ENCODE results near the gene TIFAB. TPM values are rescaled to one million over a fixed set of nuclear protein-coding genes. Genes with fewer than 3 reads are reported as not detected.

Gene TIFAB
- polyA plus RNA-seq, 2 donors, result 0.02 to 0.18 TPM

DNA sequence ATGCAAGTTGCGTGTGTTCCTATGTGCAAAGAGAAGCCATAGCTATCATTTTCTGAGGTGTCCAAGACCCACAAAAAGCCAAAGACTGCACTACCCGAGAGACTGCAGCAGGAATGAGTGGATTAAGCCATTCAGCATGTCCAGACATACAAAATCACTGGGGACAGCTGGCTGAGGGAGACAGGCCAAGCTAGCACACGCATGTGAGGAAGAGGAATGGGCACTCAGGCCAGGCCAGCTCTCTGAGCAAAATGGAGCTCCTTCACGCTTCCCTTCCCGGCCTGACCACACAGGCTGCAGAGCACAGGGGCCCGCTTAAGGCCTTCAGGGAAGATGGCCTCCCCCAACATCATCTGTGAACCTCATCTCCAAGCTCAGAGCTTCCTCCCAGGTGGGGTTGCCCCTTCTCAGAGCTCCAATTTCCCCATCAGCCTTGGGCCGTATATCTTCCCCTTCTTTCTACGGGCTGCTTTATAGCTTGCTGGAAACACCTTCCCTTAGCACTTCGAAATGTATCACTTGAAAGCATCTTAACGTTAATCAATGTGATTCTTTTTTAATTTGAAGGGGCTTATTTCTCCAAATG is 13.4 kb downstream of the TIFAB start:
- 77 to 83% methylated on average over 10 of the region's 10 CpGs for WGBS, 2 donors
- Histone ChIP-seq H3K27me3 (ENCODE audit: control insufficient read depth in 1 of 2, insufficient read depth in 2 of 2, low read length in 2 of 2) (peaks cover 0 to 2% of the 10 kb centered on the region in 2 donors), H3K4me1 (ENCODE audit: control insufficient read depth in 2 of 2, insufficient read depth in 2 of 2, low read length in 1 of 2) (peaks cover 0 to 2% of the 10 kb centered on the region in 2 donors), H3K36me3 (ENCODE audit: control insufficient read depth in 2 of 2, insufficient read depth in 2 of 2, low read length in 1 of 2) (no peaks in the 10 kb centered on the region), H3K9me3 (ENCODE audit: control insufficient read depth in 2 of 2, insufficient read depth in 1 of 2, low read depth in 1 of 2, low read length in 1 of 2) (no peaks in the 10 kb centered on the region), H3K4me3 (ENCODE audit: low read depth in 1 of 2, low read length in 2 of 2) (no peak overlapping the region), H3K27ac (ENCODE audit: low read depth in 2 of 2, low read length in 1 of 2) (no peak overlapping the region)

DNA sequence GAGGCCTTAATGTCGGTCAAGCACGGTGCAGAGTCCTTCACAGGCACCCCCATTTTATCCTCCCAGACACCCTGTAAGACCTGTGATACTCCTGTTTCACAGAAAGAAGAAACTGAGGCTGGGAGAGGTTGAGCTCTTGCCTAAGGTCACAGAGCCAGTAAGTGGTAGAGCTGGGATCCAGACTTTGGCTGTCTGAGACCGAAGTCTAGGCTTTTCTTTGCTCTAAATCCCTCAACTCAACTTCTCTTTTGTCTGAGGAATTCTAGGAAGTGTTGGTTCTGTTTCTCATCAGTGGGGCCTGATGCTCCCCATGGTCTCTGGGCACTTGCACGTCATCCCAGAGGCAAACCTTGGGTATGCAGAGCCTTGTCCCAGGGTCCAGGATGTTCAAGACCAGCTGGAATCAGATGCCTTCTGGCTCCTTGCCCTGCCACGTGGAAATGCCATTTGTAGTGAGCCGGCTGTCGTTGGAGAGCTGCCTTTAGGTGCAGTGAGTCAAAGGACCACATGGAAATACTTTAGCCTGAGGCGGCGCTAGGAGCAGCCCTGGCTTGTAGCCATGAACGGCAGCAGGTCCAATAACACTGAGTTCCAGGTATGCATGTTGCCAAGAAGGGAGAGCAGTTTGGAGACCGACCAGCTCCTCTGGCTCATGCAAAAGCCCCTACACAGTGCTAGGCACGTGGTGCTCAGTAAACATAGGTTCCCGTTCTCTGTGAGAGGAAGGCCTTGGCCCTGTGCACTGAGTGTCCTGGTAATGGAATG is 14.2 kb downstream of the TIFAB start:
- H3K4me3 ChIP-seq (ENCODE audit: low read depth in 1 of 2, low read length in 2 of 2), result no peak overlapping the region
- no peaks in the 10 kb centered on the region for H3K36me3 ChIP-seq (ENCODE audit: control insufficient read depth in 2 of 2, insufficient read depth in 2 of 2, low read length in 1 of 2)
- H3K4me1 ChIP-seq (ENCODE audit: control insufficient read depth in 2 of 2, insufficient read depth in 2 of 2, low read length in 1 of 2), result peaks cover 0 to 2% of the 10 kb centered on the region in 2 donors
- WGBS, 2 donors, result 46 to 48% methylated on average over 13 of the region's 13 CpGs
- no peaks in the 10 kb centered on the region for H3K9me3 ChIP-seq (ENCODE audit: control insufficient read depth in 2 of 2, insufficient read depth in 1 of 2, low read depth in 1 of 2, low read length in 1 of 2)
- H3K27ac ChIP-seq (ENCODE audit: low read depth in 2 of 2, low read length in 1 of 2), result no peak overlapping the region
- H3K27me3 ChIP-seq (ENCODE audit: control insufficient read depth in 1 of 2, insufficient read depth in 2 of 2, low read length in 2 of 2), result peaks cover 0 to 2% of the 10 kb centered on the region in 2 donors

DNA sequence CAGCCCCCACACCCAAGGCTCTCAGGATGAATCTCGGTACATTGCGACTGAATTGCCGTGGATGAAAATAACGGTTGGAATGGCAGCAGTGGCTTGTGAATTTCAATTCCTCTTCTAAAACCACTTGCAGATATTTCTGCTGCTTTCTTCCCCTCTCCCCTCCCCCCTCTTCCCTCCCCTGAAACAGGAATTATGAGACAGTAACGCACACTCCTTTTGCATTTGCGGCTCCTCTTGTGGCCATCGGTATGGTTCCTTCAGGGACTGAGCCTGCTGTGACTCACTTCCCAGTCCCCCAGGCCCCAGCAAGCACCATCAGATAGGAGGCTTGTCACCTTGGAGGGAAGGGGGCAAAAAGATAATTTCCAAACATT is 14.7 kb downstream of the TIFAB start:
- 70 to 75% methylated on average over 7 of the region's 7 CpGs for WGBS, 2 donors
- no peaks in the 10 kb centered on the region for H3K36me3 ChIP-seq (ENCODE audit: control insufficient read depth in 2 of 2, insufficient read depth in 2 of 2, low read length in 1 of 2)
- peaks cover 0 to 2% of the 10 kb centered on the region in 2 donors for H3K27me3 ChIP-seq (ENCODE audit: control insufficient read depth in 1 of 2, insufficient read depth in 2 of 2, low read length in 2 of 2)
- H3K9me3 ChIP-seq (ENCODE audit: control insufficient read depth in 2 of 2, insufficient read depth in 1 of 2, low read depth in 1 of 2, low read length in 1 of 2), result no peaks in the 10 kb centered on the region
- H3K4me3 ChIP-seq (ENCODE audit: low read depth in 1 of 2, low read length in 2 of 2), result no peak overlapping the region
- peaks cover 0 to 2% of the 10 kb centered on the region in 2 donors for H3K4me1 ChIP-seq (ENCODE audit: control insufficient read depth in 2 of 2, insufficient read depth in 2 of 2, low read length in 1 of 2)
- H3K27ac ChIP-seq (ENCODE audit: low read depth in 2 of 2, low read length in 1 of 2), result no peak overlapping the region

DNA sequence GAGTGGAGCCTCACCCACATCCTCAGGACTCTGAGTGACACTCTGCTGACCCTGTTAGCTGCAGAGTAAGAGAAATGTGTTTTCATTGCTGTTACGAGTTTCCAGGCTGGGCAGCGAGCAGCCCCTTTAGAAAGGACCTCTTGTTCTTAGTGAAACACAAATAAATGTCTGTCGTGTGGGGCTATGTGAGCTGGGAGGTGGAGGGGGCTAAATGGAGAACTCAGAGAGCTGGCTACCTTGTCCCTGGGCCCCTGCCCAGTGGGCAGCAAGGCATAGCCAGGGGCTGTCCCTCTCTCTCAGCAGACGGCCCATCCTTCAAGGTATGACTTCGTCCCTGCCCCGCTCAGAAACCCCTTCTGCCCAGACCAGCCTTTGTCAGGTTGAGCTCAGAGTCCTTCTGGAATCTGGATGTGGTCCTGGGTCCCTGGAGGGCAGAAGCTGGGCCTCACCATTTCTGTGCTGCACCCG is 15.2 kb downstream of the TIFAB start:
- Histone ChIP-seq H3K9me3 (ENCODE audit: control insufficient read depth in 2 of 2, insufficient read depth in 1 of 2, low read depth in 1 of 2, low read length in 1 of 2) (no peaks in the 10 kb centered on the region), H3K27ac (ENCODE audit: low read depth in 2 of 2, low read length in 1 of 2) (no peak overlapping the region), H3K4me3 (ENCODE audit: low read depth in 1 of 2, low read length in 2 of 2) (no peak overlapping the region), H3K36me3 (ENCODE audit: control insufficient read depth in 2 of 2, insufficient read depth in 2 of 2, low read length in 1 of 2) (no peaks in the 10 kb centered on the region), H3K4me1 (ENCODE audit: control insufficient read depth in 2 of 2, insufficient read depth in 2 of 2, low read length in 1 of 2) (peaks cover 0 to 2% of the 10 kb centered on the region in 2 donors), H3K27me3 (ENCODE audit: control insufficient read depth in 1 of 2, insufficient read depth in 2 of 2, low read length in 2 of 2) (peaks cover 0 to 2% of the 10 kb centered on the region in 2 donors)
- WGBS, 2 donors, result 68 to 79% methylated on average over 7 of the region's 7 CpGs

DNA sequence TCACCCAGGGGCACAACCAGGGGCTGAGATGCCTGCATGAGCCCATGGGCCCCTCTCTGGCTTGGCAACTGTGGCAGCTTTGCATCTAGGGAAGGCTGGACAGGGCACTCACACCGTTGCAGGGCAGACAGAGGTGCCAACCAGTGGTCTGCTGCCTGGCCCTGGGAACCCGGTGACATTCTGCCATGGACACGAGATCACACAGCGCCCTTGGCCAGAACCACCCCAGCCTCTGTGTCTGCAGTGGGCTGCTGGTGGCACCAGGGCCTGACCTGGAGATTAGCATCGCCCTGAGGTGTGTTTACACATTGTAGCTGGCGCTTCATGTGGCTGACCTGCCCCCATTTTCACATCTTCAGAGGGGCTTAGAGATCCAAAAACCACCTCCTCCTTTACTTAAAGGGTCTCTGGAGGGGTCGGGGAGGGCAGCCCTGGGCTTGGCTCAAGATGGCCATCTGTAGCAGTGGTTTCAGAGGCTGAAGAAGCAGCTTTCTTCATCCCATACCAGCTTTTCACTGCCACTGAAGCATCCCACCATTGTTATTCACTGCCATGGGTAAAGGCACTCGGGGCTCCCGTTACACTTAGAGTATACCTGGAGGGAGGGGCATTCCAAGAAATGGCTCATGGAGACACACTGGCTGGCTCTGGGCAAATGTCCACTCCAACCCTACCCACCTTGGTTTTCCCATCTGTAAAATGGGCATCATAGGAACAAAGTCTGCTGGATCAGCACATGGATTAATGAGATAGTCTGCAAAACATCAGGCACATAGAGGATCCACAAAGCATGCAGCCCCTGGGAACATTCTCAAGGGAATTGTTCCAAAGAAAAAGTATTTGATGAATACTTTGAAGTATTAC is 16.5 kb downstream of the TIFAB start:
- Histone ChIP-seq H3K27me3 (ENCODE audit: control insufficient read depth in 1 of 2, insufficient read depth in 2 of 2, low read length in 2 of 2) (peaks cover 0 to 2% of the 10 kb centered on the region in 2 donors), H3K4me1 (ENCODE audit: control insufficient read depth in 2 of 2, insufficient read depth in 2 of 2, low read length in 1 of 2) (no peaks in the 10 kb centered on the region)

DNA sequence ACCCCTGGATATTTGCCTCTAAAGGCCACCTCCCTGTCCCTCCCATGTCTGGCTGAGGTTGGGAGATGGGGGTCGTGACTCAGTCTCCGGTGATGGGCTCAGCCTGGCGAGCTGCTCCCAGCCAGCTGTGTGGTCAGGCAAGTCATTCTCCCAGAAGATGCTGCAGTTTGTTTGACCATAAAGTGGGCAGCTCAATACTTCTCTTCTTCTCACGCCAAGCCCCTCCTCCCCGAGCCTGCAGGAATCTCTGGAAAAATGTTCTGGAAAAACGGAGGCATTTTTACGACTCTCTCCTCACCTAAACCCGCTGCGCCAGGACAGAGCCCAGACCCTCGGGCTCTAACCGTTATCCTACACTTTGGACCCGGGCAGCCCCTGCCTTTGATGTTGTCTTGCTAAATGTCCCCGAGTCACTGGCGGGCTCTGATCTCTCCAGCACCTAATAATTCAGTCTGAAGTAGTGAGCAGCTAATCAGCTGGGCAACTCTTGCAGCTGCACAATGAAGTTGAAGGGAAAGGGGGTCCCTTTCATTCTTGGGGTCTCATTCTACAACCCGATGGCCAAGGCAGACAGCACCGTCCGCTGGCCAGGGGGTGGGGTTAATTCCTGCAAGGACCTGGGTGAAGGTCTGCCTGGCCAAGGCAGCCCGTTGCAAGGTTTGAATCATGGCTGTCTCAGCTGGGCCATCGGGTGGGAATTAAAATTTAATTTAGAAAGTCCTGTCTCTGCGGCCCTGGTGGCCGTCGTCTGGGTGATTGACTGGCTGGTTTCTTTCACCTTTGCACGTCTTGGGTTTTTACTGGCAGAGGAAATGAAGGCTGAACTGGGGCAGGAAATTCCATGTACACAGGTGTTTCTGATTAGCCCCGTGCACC is 17.3 kb downstream of the TIFAB start:
- peaks cover 0 to 2% of the 10 kb centered on the region in 2 donors for H3K27me3 ChIP-seq (ENCODE audit: control insufficient read depth in 1 of 2, insufficient read depth in 2 of 2, low read length in 2 of 2)
- no peaks in the 10 kb centered on the region for H3K36me3 ChIP-seq (ENCODE audit: control insufficient read depth in 2 of 2, insufficient read depth in 2 of 2, low read length in 1 of 2)
- no peak overlapping the region for H3K4me3 ChIP-seq (ENCODE audit: low read depth in 1 of 2, low read length in 2 of 2)
- no peak overlapping the region for H3K27ac ChIP-seq (ENCODE audit: low read depth in 2 of 2, low read length in 1 of 2)
- H3K9me3 ChIP-seq (ENCODE audit: control insufficient read depth in 2 of 2, insufficient read depth in 1 of 2, low read depth in 1 of 2, low read length in 1 of 2), result no peaks in the 10 kb centered on the region
- 62 to 71% methylated on average over 24 of the region's 24 CpGs for WGBS, 2 donors
- no peaks in the 10 kb centered on the region for H3K4me1 ChIP-seq (ENCODE audit: control insufficient read depth in 2 of 2, insufficient read depth in 2 of 2, low read length in 1 of 2)

More for the DNA sequence above, 16.5 kb downstream of the TIFAB start:
- WGBS, 2 donors, result 76 to 86% methylated on average over 9 of the region's 9 CpGs
- no peak overlapping the region for H3K4me3 ChIP-seq (ENCODE audit: low read depth in 1 of 2, low read length in 2 of 2)
- no peaks in the 10 kb centered on the region for H3K9me3 ChIP-seq (ENCODE audit: control insufficient read depth in 2 of 2, insufficient read depth in 1 of 2, low read depth in 1 of 2, low read length in 1 of 2)
- H3K27ac ChIP-seq (ENCODE audit: low read depth in 2 of 2, low read length in 1 of 2), result no peak overlapping the region
- H3K36me3 ChIP-seq (ENCODE audit: control insufficient read depth in 2 of 2, insufficient read depth in 2 of 2, low read length in 1 of 2), result no peaks in the 10 kb centered on the region

DNA sequence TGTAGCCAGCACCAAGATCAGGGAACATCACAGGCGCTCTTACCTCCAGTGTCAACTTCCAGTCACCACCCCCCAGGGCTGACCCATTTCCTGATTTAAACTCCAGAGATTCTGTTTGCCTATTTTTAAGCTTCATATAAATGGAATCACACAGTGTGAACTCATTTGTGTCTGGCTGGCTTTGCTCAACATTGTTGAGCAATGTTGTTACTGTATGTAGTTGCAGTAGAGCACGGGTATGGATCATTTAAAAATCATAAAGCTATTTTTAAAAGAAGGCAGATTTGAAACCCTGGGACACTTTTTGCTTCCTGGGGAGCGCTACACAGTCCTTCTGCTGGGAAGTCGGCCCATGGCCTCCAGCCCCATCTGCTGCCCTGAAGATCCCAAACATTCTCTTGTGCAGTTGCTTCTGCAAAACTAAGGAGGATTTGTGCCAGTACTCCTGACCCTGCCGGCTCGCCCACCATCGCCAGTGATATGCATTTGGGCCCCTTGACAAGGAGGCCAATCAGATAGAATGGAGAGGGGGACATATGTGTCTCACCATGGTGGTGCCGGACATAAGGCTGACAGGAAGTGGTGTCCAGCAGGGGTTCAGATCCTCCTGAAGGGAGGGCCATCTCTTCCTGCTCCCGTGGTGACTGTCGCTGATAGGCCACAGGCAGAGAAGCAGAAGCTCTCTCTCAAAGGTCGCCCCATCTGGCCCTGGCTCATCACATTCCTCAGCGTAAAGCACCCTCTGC is 18.3 kb downstream of the TIFAB start:
- H3K27me3 ChIP-seq (ENCODE audit: control insufficient read depth in 1 of 2, insufficient read depth in 2 of 2, low read length in 2 of 2), result peaks cover 0 to 2% of the 10 kb centered on the region in 2 donors
- peaks cover under 1% of the 10 kb centered on the region in 2 donors for H3K9me3 ChIP-seq (ENCODE audit: control insufficient read depth in 2 of 2, insufficient read depth in 1 of 2, low read depth in 1 of 2, low read length in 1 of 2)
- H3K4me3 ChIP-seq (ENCODE audit: low read depth in 1 of 2, low read length in 2 of 2), result no peak overlapping the region
- no peaks in the 10 kb centered on the region for H3K36me3 ChIP-seq (ENCODE audit: control insufficient read depth in 2 of 2, insufficient read depth in 2 of 2, low read length in 1 of 2)
- WGBS, 2 donors, result 76 to 79% methylated on average over 12 of the region's 12 CpGs
- H3K4me1 ChIP-seq (ENCODE audit: control insufficient read depth in 2 of 2, insufficient read depth in 2 of 2, low read length in 1 of 2), result no peaks in the 10 kb centered on the region
- no peak overlapping the region for H3K27ac ChIP-seq (ENCODE audit: low read depth in 2 of 2, low read length in 1 of 2)

DNA sequence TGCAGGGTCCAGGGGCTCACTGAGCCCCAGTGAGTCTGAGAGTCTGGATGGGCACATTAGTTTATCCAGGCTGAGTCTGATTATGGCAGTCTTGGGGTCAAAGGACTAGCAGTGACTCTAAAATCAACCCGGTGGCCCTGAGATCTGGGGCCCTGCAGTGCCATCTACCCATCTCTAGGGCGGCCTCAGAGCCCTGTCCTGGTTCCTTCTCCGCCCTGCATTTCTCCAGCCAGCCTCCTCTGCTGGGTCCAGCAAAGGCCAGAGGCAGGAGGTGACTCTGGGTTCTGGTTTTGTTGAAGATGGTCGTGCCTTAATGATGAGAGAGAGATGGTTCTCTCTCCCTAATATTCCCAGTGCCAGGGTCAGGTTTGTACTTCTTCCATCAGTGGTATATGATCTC is 20.0 kb downstream of the TIFAB start:
- Histone ChIP-seq H3K9me3 (ENCODE audit: control insufficient read depth in 2 of 2, insufficient read depth in 1 of 2, low read depth in 1 of 2, low read length in 1 of 2) (peaks cover 3 to 4% of the 10 kb centered on the region in 2 donors), H3K4me3 (ENCODE audit: low read depth in 1 of 2, low read length in 2 of 2) (no peak overlapping the region), H3K36me3 (ENCODE audit: control insufficient read depth in 2 of 2, insufficient read depth in 2 of 2, low read length in 1 of 2) (no peaks in the 10 kb centered on the region), H3K4me1 (ENCODE audit: control insufficient read depth in 2 of 2, insufficient read depth in 2 of 2, low read length in 1 of 2) (no peaks in the 10 kb centered on the region), H3K27ac (ENCODE audit: low read depth in 2 of 2, low read length in 1 of 2) (no peak overlapping the region), H3K27me3 (ENCODE audit: control insufficient read depth in 1 of 2, insufficient read depth in 2 of 2, low read length in 2 of 2) (peaks cover 0 to 2% of the 10 kb centered on the region in 2 donors)
- 73 to 84% methylated on average over 4 of the region's 4 CpGs for WGBS, 2 donors
